ENCODE results near the gene CEACAM4.
A peak's percentile ranks its signal among the peaks of the same experiment; 100 is the strongest.
"Not testable (repeated sequence)": the region's sequence is repeated elsewhere in the genome, so short reads cannot be mapped to it uniquely, and the experiment has no call there.

Gene CEACAM4

GRCh38 chr19:41626877-41627276 lies at the start of gene CEACAM4:
TSS of gene CEACAM4 (minus strand) at chr19:41627074. CDS start at chr19:41626963, 111 bp downstream.
- DNase-seq (ENCODE audit: low read depth in 2 of 2, low spot score in 1 of 2) = no peak

GRCh38 chr19:41671486-41671885 lies 44.6 kb upstream of the CEACAM4 start:
- no peak for DNase-seq (ENCODE audit: low read depth in 2 of 2, low spot score in 1 of 2)

GRCh38 chr19:41670755-41671154 lies 43.9 kb upstream of the CEACAM4 start:
- DNase-seq (ENCODE audit: low read depth in 2 of 2, low spot score in 1 of 2) = no peak

DNA sequence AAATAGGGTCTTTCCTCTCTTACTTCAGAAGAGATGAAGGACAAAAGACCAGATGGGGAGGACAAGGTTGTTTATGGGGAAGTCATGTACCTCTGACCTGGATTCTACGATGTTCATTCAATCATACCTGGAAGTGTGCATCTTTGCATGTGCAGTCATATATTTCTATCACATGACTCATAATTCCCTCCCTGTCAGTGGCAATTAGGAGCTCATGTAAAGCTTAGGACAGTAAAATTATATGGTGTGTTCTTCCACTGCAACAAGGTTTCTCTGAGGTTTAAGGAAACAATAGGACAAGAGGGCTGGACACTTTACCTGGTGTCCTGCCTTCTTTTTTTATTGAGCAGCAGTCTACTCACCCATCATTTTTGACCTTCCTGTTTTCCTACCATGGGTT lies 41.4 kb upstream of the CEACAM4 start:
- DNase-seq (ENCODE audit: low read depth in 2 of 2, low spot score in 1 of 2) = no peak

GRCh38 chr19:41666075-41666474 lies 39.2 kb upstream of the CEACAM4 start:
- DNase-seq (ENCODE audit: low read depth in 2 of 2, low spot score in 1 of 2) = no peak

GRCh38 chr19:41657157-41657556 lies 30.3 kb upstream of the CEACAM4 start:
- no peak for DNase-seq (ENCODE audit: low read depth in 2 of 2, low spot score in 1 of 2)

- not testable (repeated sequence) for DNase-seq (ENCODE audit: low read depth in 2 of 2, low spot score in 1 of 2)
These were observed 29.9 kb upstream of the CEACAM4 start for GRCh38 chr19:41656756-41657155.

DNA sequence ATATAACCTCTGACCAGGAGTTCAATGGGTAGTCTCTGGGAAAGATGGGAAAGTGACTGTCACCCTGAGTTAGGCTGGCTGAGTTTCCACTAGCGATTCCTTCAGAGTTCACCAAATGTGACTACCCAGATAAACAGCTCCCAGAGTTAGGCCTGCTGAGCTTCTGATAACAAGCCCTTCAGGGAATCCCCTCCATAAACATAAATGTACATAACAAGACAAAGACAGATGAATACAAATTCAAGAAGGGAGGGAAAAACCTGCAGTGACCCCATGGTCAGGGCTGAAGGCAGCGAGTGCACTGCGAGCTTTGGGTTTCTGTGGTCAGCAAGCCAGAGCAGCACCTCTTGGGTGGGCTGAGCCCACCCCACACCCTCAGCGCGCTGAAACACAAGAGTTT lies 25.4 kb upstream of the CEACAM4 start:
- DNase-seq (ENCODE audit: low read depth in 2 of 2, low spot score in 1 of 2) = no peak

GRCh38 chr19:41649827-41650226 lies 23.0 kb upstream of the CEACAM4 start:
- DNase-seq (ENCODE audit: low read depth in 2 of 2, low spot score in 1 of 2) = no peak

GRCh38 chr19:41646589-41647204 lies 19.8 kb upstream of the CEACAM4 start:
- no peak for DNase-seq (ENCODE audit: low read depth in 2 of 2, low spot score in 1 of 2)

DNA sequence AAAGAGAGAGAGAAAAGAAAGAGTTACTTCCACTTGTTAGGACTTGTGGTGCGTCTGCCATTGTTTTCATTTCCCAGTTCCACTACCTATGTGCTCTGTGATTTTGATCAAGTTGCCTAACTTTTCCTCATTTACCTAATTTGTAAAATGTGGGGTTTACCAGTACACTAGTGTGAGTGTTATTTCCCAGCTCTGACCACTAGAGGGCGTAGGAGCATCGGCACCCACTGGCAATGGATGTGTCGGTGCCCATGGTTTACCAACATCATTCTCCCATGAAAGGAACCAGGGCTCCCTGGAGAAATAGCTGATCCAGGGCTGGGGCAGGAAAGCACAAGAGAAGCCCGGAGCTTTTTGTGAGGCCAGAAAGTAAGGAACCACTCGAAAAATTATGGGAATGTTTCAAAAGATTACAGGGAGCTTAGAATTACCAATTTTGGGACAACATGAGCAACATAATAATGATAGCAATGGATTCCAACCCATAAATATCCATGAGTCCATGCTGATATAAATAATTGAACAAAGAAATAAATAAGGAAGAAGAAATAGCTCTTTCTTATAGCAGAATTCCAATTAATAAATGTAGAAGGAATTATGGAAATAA lies 15.1 kb upstream of the CEACAM4 start:
- peak; percentile 35 to 62 for DNase-seq (ENCODE audit: low read depth in 2 of 2, low spot score in 1 of 2)

DNA sequence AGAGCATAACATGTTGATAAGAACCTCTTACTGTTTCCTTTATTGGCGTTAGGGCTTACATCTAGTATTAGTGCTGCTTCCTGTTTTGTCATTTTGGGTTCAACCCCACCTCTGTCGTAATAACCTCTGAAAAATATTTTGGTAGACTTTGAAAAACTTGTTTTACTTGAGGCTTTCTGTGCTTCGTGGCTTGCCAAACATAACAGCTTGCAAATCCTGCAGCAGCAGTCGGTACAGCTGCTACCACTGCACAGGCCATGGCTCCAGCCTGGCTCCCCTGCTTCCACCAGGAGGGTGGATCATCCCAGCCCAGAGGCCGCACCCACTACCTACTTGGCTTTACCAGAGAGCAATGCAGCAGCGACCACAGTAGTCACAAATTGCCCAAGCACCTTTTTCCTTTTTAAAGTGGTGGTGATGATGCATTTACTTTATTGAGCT lies 11.8 kb upstream of the CEACAM4 start:
- no peak for DNase-seq (ENCODE audit: low read depth in 2 of 2, low spot score in 1 of 2)

GRCh38 chr19:41637484-41637883 lies 10.6 kb upstream of the CEACAM4 start:
- no peak for DNase-seq (ENCODE audit: low read depth in 2 of 2, low spot score in 1 of 2)

DNA sequence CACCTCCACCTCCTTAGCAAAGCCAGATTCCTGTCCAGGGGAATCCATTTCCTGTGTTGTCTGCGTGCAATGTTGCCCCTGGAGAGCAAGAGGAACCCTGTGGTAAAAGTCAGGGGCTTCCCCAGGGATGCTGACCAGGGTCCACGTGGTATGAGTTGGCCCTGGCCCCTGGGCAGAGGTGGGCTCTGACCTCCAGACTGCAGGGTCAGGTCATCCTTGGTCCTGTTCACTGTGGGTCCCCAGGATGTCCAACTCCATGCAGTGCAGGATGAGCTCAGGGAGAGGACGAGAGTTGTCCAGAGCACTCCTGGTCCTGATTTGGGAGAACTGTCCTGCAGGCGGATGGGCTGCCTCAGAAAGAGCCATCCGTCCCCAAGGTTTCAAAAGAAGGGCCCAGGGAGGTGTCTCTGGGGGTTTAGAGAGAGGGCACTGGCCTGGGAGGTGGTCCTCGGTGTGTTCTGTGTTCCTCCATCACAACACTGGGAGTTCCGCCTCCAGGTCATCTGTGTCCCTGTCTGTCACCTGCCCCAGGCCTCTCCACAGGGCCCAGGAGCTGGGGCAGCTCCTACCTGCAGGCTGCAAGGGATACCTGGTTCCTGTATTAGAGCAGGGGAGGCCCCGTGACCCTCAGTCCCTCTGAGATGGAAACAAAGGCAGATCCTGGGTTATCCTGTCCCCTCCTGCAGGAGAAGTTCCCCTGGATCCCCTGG lies 1.2 kb upstream of the CEACAM4 start:
- no peak for DNase-seq (ENCODE audit: low read depth in 2 of 2, low spot score in 1 of 2)

- DNase-seq (ENCODE audit: low read depth in 2 of 2, low spot score in 1 of 2) = no peak
These were observed 596 bp downstream of the CEACAM4 start for GRCh38 chr19:41626278-41626677.

- DNase-seq (ENCODE audit: low read depth in 2 of 2, low spot score in 1 of 2) = no peak
These were observed 1.9 kb downstream of the CEACAM4 start for GRCh38 chr19:41624937-41625336.

- DNase-seq (ENCODE audit: low read depth in 2 of 2, low spot score in 1 of 2) = no peak
These were observed 2.4 kb downstream of the CEACAM4 start for GRCh38 chr19:41624515-41624914.

- no peak for DNase-seq (ENCODE audit: low read depth in 2 of 2, low spot score in 1 of 2)
These were observed 3.5 kb downstream of the CEACAM4 start for GRCh38 chr19:41623360-41623759.

DNA sequence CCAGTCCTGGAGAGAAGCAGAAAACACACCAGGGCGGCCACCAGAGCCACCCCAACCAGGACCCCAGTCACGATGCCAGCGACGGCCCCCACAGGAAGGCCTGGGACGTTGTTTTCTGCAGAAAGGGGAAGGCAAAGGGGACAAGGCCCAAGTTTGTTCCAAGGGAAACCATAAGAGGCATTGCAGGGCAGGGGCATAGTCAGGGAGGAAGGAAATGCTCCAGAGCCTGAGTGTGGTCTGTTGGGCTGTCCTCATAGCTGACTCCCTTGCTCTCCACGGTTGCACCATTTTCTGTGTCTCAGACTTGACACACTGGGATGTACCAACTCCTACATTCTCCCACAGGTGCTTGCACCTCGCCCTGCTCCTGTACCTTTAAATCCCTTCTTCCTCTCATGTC lies 5.2 kb downstream of the CEACAM4 start:
- no peak for DNase-seq (ENCODE audit: low read depth in 2 of 2, low spot score in 1 of 2)

GRCh38 chr19:41621226-41621625 lies 5.6 kb downstream of the CEACAM4 start:
- no peak for DNase-seq (ENCODE audit: low read depth in 2 of 2, low spot score in 1 of 2)

DNA sequence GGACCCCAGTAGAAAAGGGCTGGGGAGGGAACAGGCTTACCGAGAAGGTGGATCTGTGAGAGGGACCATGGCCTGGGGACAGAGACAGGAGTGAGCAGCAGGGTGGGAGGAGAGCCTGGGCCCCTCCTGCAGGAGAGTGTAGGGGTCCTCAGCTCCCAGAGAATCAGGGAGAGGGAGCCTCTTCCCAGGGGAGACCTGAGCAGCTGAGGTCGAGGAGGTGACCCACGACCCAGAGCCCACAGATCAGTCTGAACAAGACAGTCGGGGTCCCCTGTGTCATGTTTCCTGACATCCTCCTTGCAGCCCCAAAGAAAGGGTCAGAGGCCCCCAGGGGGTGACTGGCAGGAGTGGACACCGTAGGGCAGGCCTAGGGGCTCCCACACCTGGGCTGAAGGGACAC lies 6.7 kb downstream of the CEACAM4 start:
- no peak for DNase-seq (ENCODE audit: low read depth in 2 of 2, low spot score in 1 of 2)

GRCh38 chr19:41619018-41619556 lies 7.8 kb downstream of the CEACAM4 start:
- no peak for DNase-seq (ENCODE audit: low read depth in 2 of 2, low spot score in 1 of 2)

All from stimulated activated CD8-positive, alpha-beta memory T cell treated with anti-CD3 and anti-CD28 coated beads, Interleukin-4, amount 100 ng/mL, for 4 hours (primary cell).